SK-N-SH treated with all-trans-retinoic acid at 6 μM for 48 hours (cell line): ENCODE results near the gene PLPP7.

Experiments used
- GLIS3 ChIP-seq: fragments of 250-450 bp; sonication (Bioruptor Pico); IDR thresholded peaks from 2 replicates; pipeline ENCODE4 v1.5.0; 2020; ENCODE audit warnings: mild to moderate bottlenecking, moderate library complexity
- TF ChIP-seq, protein P1 (sequence below): fragments of 250-450 bp; sonication (Bioruptor Pico); IDR thresholded peaks from 2 replicates; pipeline ENCODE4 v1.5.1; 2020; ENCODE audit warnings: low read depth, mild to moderate bottlenecking, moderate library complexity

DNA sequence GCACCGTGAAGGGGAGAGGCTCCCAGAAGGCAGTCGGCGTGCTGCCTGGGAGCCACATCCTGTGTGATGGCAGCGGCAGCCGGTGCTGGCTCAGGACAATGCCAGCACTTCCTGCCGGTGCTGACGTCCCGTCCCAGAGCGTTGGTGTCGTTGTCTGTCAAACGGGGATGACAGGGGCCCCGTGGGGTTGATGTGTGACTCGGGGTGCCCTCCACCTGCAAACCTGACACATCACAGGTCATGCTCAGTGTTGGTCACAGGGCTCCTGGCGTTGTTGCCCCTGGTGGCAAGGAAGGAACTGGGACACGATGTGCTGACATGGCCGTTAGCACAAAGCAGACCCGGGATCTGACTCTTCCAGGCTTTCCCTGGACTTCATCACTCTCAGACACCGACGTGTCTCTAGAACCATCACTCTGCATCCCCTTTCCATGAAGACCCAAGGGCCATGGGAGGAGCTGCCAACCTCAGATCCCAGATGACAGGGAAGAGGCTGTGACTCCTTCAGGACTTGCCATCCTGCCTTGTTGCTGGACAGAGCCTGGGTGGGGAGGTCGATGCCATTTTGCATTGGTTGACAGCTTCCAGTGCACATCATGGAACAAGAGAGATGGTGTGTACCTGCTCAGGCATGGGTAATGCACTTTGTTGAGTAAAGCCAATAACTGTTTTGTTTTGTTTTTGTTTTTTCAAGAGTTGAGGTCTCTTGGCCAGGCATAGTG, 21.5 kb downstream of the PLPP7 start:
- TF ChIP-seq, protein P1, sequence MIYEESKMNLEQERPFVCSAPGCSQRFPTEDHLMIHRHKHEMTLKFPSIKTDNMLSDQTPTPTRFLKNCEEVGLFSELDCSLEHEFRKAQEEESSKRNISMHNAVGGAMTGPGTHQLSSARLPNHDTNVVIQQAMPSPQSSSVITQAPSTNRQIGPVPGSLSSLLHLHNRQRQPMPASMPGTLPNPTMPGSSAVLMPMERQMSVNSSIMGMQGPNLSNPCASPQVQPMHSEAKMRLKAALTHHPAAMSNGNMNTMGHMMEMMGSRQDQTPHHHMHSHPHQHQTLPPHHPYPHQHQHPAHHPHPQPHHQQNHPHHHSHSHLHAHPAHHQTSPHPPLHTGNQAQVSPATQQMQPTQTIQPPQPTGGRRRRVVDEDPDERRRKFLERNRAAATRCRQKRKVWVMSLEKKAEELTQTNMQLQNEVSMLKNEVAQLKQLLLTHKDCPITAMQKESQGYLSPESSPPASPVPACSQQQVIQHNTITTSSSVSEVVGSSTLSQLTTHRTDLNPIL, result no peak
- no peak for TF ChIP-seq GLIS3 (CRISPR knock-in tag)
